PC-9 (cell line): ENCODE results near the gene ANO7. TPM values are rescaled to one million over a fixed set of nuclear protein-coding genes. Genes with fewer than 3 reads are reported as not detected.

Source experiments
- BruUV-seq: library from RNA; stranded (reverse); fragments of 400-500 nt; replicated peaks from 2 replicates; lab custom pipeline; 2021; lab: Mats Ljungman, UMichigan
- CTCF ChIA-PET: fragments of 300-600 bp; sonication (Branson Sonifier 250); formaldehyde crosslinking; loops from one replicate; lab custom pipeline; 2022; ENCODE audit warnings: antibody characterized with exemption; lab: Charles Lee
- POLR2A ChIA-PET: fragments of 300-600 bp; sonication (Branson Sonifier 250); formaldehyde crosslinking; loops from one replicate; lab custom pipeline; 2022; ENCODE audit warnings: antibody characterized with exemption; ENCODE audit not compliant: unreplicated experiment; lab: Charles Lee
- DNase-seq, 2 experiments: peaks; one replicate each; pipeline versions ENCODE4 v3.0.0 to v3.0.0-alpha.2; 2015 to 2022; ENCODE audit warnings: mixed read lengths in 1 of 2
- H2AFZ ChIP-seq: fragments of 200-600 bp; sonication (generic); 2 replicates; pipeline ENCODE4 v1.8.1; 2017; ENCODE audit warnings: antibody characterized with exemption
- H3F3A ChIP-seq: fragments of 200-600 bp; sonication (generic); 2 replicates; pipeline ENCODE4 v1.8.1; 2017; ENCODE audit warnings: antibody characterized with exemption, mild to moderate bottlenecking, low read depth; ENCODE audit not compliant: insufficient read depth
- H3K27ac ChIP-seq: fragments of 200-600 bp; sonication (generic); 2 replicates; pipeline ENCODE4 v1.6.1; 2016; ENCODE audit warnings: mixed run types
- H3K27me3 ChIP-seq: fragments of 200-600 bp; sonication (generic); 2 replicates; pipeline ENCODE4 v1.6.1; 2016; ENCODE audit warnings: low read depth, mixed run types; ENCODE audit not compliant: insufficient read depth
- H3K36me3 ChIP-seq: fragments of 200-600 bp; sonication (generic); 2 replicates; pipeline ENCODE4 v1.6.1; 2016; ENCODE audit warnings: low read depth, mixed run types
- H3K4me1 ChIP-seq: fragments of 200-600 bp; sonication (generic); replicated peaks from 2 replicates; pipeline ENCODE4 v1.6.1; 2016; ENCODE audit warnings: mixed run types; ENCODE audit not compliant: insufficient read depth
- H3K4me2 ChIP-seq: fragments of 200-600 bp; sonication (generic); 2 replicates; pipeline ENCODE4 v1.6.1; 2017; ENCODE audit warnings: mixed run types
- H3K4me3 ChIP-seq: fragments of 200-600 bp; sonication (generic); 2 replicates; pipeline ENCODE4 v1.6.1; 2016; ENCODE audit warnings: mixed run types
- H3K79me2 ChIP-seq: fragments of 200-600 bp; sonication (generic); 2 replicates; pipeline ENCODE4 v1.6.1; 2017; ENCODE audit warnings: low read depth, mixed run types
- H3K9me2 ChIP-seq: fragments of 200-600 bp; sonication (generic); 2 replicates; pipeline ENCODE4 v1.8.1; 2017; ENCODE audit warnings: mild to moderate bottlenecking; ENCODE audit not compliant: insufficient read depth
- H3K9me3 ChIP-seq: fragments of 200-600 bp; sonication (generic); 2 replicates; pipeline ENCODE4 v1.8.1; 2016; ENCODE audit warnings: low read depth; ENCODE audit not compliant: insufficient read depth
- H4K20me1 ChIP-seq: fragments of 200-600 bp; sonication (generic); 2 replicates; pipeline ENCODE4 v1.8.1; 2017; ENCODE audit not compliant: insufficient read depth
- CTCF ChIP-seq: fragments of 200-600 bp; sonication (generic); conservative IDR thresholded peaks from 2 replicates; pipeline ENCODE4 v1.6.1; 2017; ENCODE audit warnings: mixed run types, antibody characterized with exemption, mild to moderate bottlenecking, moderate library complexity
- EZH2 ChIP-seq: fragments of 200-600 bp; sonication (generic); IDR thresholded peaks from 2 replicates; pipeline ENCODE4 v1.8.0; 2017; ENCODE audit warnings: antibody characterized with exemption, low read depth
- intact Hi-C: fragments of 100-400 bp; cut with micrococcal nuclease; formaldehyde crosslinking; loops from one replicate; pipeline ENCODE4 v1.10.0; 2022; ENCODE audit not compliant: unreplicated experiment
- total RNA-seq: library from RNA; stranded (reverse); gene quantifications from 2 replicates; pipeline ENCODE4 v1.2.3, GENCODE V29; 2021

Gene ANO7
- total RNA-seq, 1 experiment from 2014 or later: 6.5 TPM

GRCh38 chr2:241272303-241273209 is 84.1 kb downstream of the ANO7 start:
- Histone ChIP-seq H3K4me1 (peaks cover 31% of the 10 kb centered on the region), H3K4me3 (peak overlapping the region; percentile 65), H4K20me1 (peaks cover 80% of the 10 kb centered on the region), H3K79me2 (peaks cover 85% of the 10 kb centered on the region), H3K27ac (peak overlapping the region; percentile 42; the same call in 1 of the 2 replicates), H3F3A (peaks cover 50% of the 10 kb centered on the region; the same call in 1 of the 2 replicates), H3K9me3 (no peaks in the 10 kb centered on the region), H3K36me3 (peaks cover 12% of the 10 kb centered on the region; the same call in 1 of the 2 replicates), H3K4me2 (peak overlapping the region; percentile 81), H2AFZ (peak overlapping the region; percentile 68; the same call in 1 of the 2 replicates), H3K27me3 (no peaks in the 10 kb centered on the region), H3K9me2 (no peaks in the 10 kb centered on the region)
- TF ChIP-seq CTCF (no peak), EZH2 (no peak)
- peak in 1 of 2 experiments; percentile 76 for DNase-seq
- ChIA-PET CTCF (no interaction called here), POLR2A (no interaction called here)
- no TSS peak for BruUV-seq
- intact Hi-C loops: loop anchor here (2.0 to 10.0 kb wide), 3 partner anchors 42 to 362 kb away; partner anchors contain the start of genes ATG4B, HDLBP, SEPTIN2 and THAP4

- Histone ChIP-seq H2AFZ (no peak overlapping the region), H3K27ac (0 out of 2 replicates have a peak overlapping the region, but pooled peaks have one; percentile 18), H3K4me3 (peak overlapping the region; percentile 65), H3K4me1 (peaks cover 31% of the 10 kb centered on the region), H3K9me3 (no peaks in the 10 kb centered on the region), H3K79me2 (peaks cover 85% of the 10 kb centered on the region), H3K36me3 (peaks cover 9% of the 10 kb centered on the region; the same call in 1 of the 2 replicates), H3K4me2 (peak overlapping the region; percentile 78), H3K27me3 (no peaks in the 10 kb centered on the region), H4K20me1 (peaks cover 76% of the 10 kb centered on the region), H3K9me2 (no peaks in the 10 kb centered on the region), H3F3A (peaks cover 50% of the 10 kb centered on the region; the same call in 1 of the 2 replicates)
- ChIA-PET CTCF (no interaction called here), POLR2A (no interaction called here)
- TSS peak; percentile 65 for BruUV-seq
- intact Hi-C loops: loop anchor here (2.0 to 10.0 kb wide), 3 partner anchors 41 to 361 kb away; partner anchors contain the start of genes ATG4B, HDLBP, SEPTIN2 and THAP4
- DNase-seq: no peak
- TF ChIP-seq CTCF: no peak
- no peak for TF ChIP-seq EZH2
Observed at GRCh38 chr2:241273210-241274020, 84.9 kb downstream of the ANO7 start.

GRCh38 chr2:241274127-241274526 is 85.7 kb downstream of the ANO7 start:
- POLR2A ChIA-PET: no interaction called here
- Histone ChIP-seq H3K27me3 (no peaks in the 10 kb centered on the region), H3K79me2 (peaks cover 85% of the 10 kb centered on the region), H3K4me3 (no peak overlapping the region), H3K36me3 (0 out of 2 replicates have a peak, but pooled peaks cover 2% of the 10 kb centered on the region), H3K9me3 (no peaks in the 10 kb centered on the region), H3K9me2 (no peaks in the 10 kb centered on the region), H3F3A (peaks cover 50% of the 10 kb centered on the region; the same call in 1 of the 2 replicates), H2AFZ (no peak overlapping the region), H3K4me2 (no peak overlapping the region), H3K27ac (no peak overlapping the region), H4K20me1 (peaks cover 69% of the 10 kb centered on the region), H3K4me1 (peaks cover 26% of the 10 kb centered on the region)
- BruUV-seq: no TSS peak
- intact Hi-C loops: loop anchor here (10.0 kb wide), 1 partner anchor 361 kb away; the partner anchor contains the start of genes ATG4B and THAP4
- CTCF ChIA-PET: no interaction called here
- no peak for TF ChIP-seq EZH2
- no peak for TF ChIP-seq CTCF
- DNase-seq: no peak
